Muscle layer of colon (tissue), 2 donors: ENCODE measurements around the gene CD40LG.

ENCODE experiments used
- H3K27ac ChIP-seq: one replicate; pipeline ENCODE4 v1.7.0; 2013; ENCODE audit warnings: low read depth, mild to moderate bottlenecking, low read length, moderate library complexity
- H3K27me3 ChIP-seq, 2 donors: one replicate each; pipeline ENCODE4 v1.7.0; 2013; ENCODE audit warnings: low read length in 2 of 2, mild to moderate bottlenecking in 2 of 2; ENCODE audit not compliant: insufficient read depth in 2 of 2, control insufficient read depth in 1 of 2
- H3K36me3 ChIP-seq: one replicate; pipeline ENCODE4 v1.7.0; 2013; ENCODE audit warnings: mild to moderate bottlenecking, low read length; ENCODE audit not compliant: insufficient read depth
- H3K4me1 ChIP-seq: one replicate; pipeline ENCODE4 v1.7.0; 2013; ENCODE audit warnings: mild to moderate bottlenecking, low read length; ENCODE audit not compliant: insufficient read depth
- H3K4me3 ChIP-seq, 2 donors: one replicate each; pipeline ENCODE4 v1.7.0; 2013; ENCODE audit warnings: low read length in 2 of 2, low read depth in 1 of 2, mild to moderate bottlenecking in 1 of 2, moderate library complexity in 1 of 2
- H3K9ac ChIP-seq: one replicate; pipeline ENCODE4 v1.7.0; 2013; ENCODE audit warnings: low read length
- H3K9me3 ChIP-seq: one replicate; pipeline ENCODE4 v1.7.0; 2013; ENCODE audit warnings: mild to moderate bottlenecking, low read length
- donor health status: abdominal sarcoma.
- donor health status: Adenocarcinoma of cecum.

The CD40LG gene

DNA sequence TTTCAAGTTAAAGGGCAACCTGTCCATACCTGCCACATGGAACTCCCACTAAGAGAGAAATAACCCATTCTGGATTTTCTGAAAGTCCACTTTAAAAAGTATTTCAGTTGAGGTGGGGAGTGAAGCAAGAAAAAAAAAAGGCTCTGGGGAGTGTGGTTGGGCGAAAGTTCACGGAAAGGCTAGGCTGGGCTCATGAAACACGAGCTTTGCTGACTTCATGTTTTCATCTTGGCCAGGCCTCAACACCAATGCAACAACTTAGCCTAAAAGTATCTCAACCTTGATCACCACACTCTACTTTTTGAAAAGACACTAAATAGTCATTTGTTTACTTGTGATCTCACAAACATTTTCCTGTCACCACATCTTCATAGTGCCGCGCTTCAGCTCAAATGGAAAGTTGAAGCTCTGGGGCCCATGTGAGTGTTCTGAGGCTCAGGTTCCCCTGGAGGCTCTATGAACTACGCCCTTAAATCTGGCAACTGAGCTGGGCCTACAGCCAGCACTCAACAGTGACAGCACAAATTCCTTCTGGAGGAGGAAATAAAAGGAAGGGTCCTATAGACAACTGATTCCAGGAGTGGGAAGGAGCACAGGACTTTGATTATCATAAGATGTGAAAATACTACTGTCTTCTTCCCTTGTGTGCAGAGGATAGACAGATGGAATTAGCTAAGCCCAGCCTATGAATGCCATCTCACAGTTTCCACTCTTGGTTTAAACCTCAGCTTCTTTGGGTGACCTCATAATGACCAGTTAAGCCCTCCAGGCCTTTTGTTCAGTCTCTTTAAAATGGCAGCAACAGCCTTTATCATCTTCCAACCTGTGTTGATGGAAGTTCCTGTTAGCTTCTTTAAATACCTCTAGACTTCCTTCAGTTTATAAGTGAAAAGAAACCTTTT is 5.1 kb downstream of the CD40LG start:
- Histone ChIP-seq H3K27ac (no peak overlapping the region), H3K4me3 (no peak overlapping the region), H3K36me3 (no peaks in the 10 kb centered on the region)

DNA sequence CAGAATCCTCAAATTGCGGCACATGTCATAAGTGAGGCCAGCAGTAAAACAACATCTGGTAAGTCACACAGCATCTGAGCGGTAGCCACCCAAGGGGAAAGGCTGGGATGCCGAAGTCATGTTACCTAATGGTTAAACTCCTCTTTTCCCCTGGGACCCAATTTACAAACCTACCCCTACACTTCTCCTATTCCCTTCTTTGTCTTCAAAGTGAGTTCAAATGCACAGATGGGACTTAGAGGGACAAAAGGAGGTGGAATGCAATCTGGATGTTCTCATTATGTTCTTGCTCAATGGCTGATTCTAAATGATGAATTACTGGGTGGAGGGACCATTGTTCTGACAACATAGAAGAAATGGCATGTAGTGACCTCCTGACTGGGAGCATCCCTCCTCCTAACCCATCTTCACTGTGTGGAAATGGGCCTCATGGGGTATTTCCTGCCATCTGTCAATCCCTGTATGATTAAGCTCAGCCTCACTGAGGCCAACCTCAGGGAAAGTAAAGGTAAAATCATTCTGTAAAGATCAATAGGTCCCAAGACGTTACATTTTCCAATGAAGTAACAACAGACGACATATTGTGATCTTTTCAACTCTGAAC is 8.5 kb downstream of the CD40LG start:
- Histone ChIP-seq H3K27me3 (no peaks in the 10 kb centered on the region), H3K9me3 (no peaks in the 10 kb centered on the region), H3K4me3 (no peak overlapping the region), H3K9ac (no peak overlapping the region), H3K4me1 (no peaks in the 10 kb centered on the region), H3K36me3 (no peaks in the 10 kb centered on the region), H3K27ac (no peak overlapping the region)

More for the DNA sequence above, 5.1 kb downstream of the CD40LG start:
- Histone ChIP-seq H3K27me3 (no peaks in the 10 kb centered on the region), H3K9me3 (no peaks in the 10 kb centered on the region), H3K4me1 (no peaks in the 10 kb centered on the region), H3K9ac (no peak overlapping the region)

DNA sequence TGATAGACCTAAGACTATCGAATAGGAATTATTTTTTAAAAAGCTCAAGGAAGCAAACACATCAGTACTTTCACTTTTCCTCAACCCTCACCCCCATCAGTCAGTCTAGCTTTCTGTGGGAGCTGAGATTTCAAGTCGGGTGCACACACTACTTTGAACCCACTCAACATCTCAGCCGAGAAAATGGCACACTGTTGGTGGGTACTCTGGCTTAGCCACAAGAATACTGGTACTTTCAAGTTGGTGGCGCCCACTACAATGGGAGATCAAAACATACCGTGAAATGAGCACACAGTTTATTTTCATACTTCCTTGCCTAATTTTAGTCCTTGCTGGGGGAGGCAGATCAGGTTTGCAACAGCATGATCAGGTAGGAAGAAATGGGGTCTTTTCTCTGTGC is 10.2 kb downstream of the CD40LG start:
- Histone ChIP-seq H3K9ac (no peak overlapping the region), H3K27me3 (no peaks in the 10 kb centered on the region), H3K4me3 (no peak overlapping the region), H3K27ac (no peak overlapping the region), H3K4me1 (no peaks in the 10 kb centered on the region), H3K36me3 (no peaks in the 10 kb centered on the region), H3K9me3 (no peaks in the 10 kb centered on the region)

DNA sequence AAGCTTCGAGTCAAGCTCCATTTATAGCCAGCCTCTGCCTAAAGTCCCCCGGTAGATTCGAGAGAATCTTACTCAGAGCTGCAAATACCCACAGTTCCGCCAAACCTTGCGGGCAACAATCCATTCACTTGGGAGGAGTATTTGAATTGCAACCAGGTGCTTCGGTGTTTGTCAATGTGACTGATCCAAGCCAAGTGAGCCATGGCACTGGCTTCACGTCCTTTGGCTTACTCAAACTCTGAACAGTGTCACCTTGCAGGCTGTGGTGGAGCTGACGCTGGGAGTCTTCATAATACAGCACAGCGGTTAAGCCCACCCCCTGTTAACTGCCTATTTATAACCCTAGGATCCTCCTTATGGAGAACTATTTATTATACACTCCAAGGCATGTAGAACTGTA is 11.2 kb downstream of the CD40LG start:
- H3K4me1 ChIP-seq, result no peaks in the 10 kb centered on the region
- H3K36me3 ChIP-seq, result no peaks in the 10 kb centered on the region
- H3K4me3 ChIP-seq, result no peak overlapping the region
- H3K9me3 ChIP-seq, result no peaks in the 10 kb centered on the region
- H3K27ac ChIP-seq, result no peak overlapping the region
- no peak overlapping the region for H3K9ac ChIP-seq
- H3K27me3 ChIP-seq, result no peaks in the 10 kb centered on the region

DNA sequence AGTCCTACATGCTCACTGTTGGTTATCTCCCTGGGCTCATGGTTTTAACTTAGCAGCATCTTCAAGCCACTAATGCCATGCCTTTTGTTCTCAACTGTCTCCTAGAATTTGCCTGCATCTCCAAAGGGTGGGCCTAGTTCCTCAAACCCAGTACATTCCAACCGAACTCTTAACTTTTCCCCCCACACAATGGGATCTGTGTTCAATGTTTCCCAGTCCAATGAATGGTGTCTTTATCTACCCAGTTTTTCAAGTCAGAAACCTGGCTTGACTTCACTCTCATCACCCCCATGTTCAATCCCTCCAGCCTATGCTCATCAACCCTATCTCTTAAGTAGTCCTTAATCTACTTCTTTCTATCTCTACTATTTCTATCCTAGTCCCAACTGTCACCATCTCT is 12.9 kb downstream of the CD40LG start:
- Histone ChIP-seq H3K9ac (no peak overlapping the region), H3K36me3 (no peaks in the 10 kb centered on the region), H3K9me3 (no peaks in the 10 kb centered on the region), H3K4me1 (no peaks in the 10 kb centered on the region), H3K4me3 (no peak overlapping the region), H3K27ac (no peak overlapping the region), H3K27me3 (no peaks in the 10 kb centered on the region)

GRCh38 chrX:136662104-136662503 is 14.1 kb downstream of the CD40LG start:
- Histone ChIP-seq H3K9ac (no peak overlapping the region), H3K9me3 (no peaks in the 10 kb centered on the region), H3K27ac (no peak overlapping the region), H3K4me3 (no peak overlapping the region), H3K27me3 (no peaks in the 10 kb centered on the region), H3K4me1 (no peaks in the 10 kb centered on the region), H3K36me3 (no peaks in the 10 kb centered on the region)

DNA sequence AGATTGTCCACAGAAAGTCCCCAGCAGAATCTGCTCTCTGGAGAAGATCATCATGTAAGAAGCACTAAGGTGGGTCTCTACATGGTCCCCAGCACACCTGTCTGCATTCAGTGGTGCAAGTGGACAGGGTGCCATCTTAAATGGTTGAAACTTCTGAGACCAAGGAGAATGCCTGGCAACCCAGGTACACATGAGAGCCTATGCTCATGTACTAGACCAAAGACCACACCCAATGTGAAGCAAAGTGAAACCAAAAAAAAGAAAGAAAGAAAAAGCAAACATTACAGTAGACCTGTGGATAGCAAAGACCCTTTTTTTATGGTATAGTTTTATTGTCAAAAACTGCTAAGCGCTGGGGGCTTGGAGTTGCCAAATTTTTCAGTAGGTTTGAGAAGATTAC is 15.0 kb downstream of the CD40LG start:
- H3K27me3 ChIP-seq, result no peaks in the 10 kb centered on the region
- no peak overlapping the region for H3K27ac ChIP-seq
- H3K4me3 ChIP-seq, result no peak overlapping the region
- no peaks in the 10 kb centered on the region for H3K36me3 ChIP-seq
- no peaks in the 10 kb centered on the region for H3K4me1 ChIP-seq
- no peak overlapping the region for H3K9ac ChIP-seq
- H3K9me3 ChIP-seq, result no peaks in the 10 kb centered on the region

GRCh38 chrX:136665258-136665900 is 17.4 kb downstream of the CD40LG start:
- H3K9me3 ChIP-seq, result no peaks in the 10 kb centered on the region
- H3K27ac ChIP-seq, result no peak overlapping the region
- H3K9ac ChIP-seq, result no peak overlapping the region
- no peaks in the 10 kb centered on the region for H3K4me1 ChIP-seq
- no peak overlapping the region for H3K4me3 ChIP-seq
- no peaks in the 10 kb centered on the region for H3K36me3 ChIP-seq
- no peaks in the 10 kb centered on the region for H3K27me3 ChIP-seq

GRCh38 chrX:136666088-136666487 is 18.1 kb downstream of the CD40LG start:
- no peaks in the 10 kb centered on the region for H3K4me1 ChIP-seq
- no peaks in the 10 kb centered on the region for H3K27me3 ChIP-seq
- H3K4me3 ChIP-seq, result no peak overlapping the region
- H3K9ac ChIP-seq, result no peak overlapping the region
- H3K27ac ChIP-seq, result no peak overlapping the region
- no peaks in the 10 kb centered on the region for H3K9me3 ChIP-seq
- H3K36me3 ChIP-seq, result no peaks in the 10 kb centered on the region

- Histone ChIP-seq H3K36me3 (no peaks in the 10 kb centered on the region), H3K27me3 (no peaks in the 10 kb centered on the region), H3K4me1 (no peaks in the 10 kb centered on the region), H3K27ac (no peak overlapping the region), H3K9me3 (no peaks in the 10 kb centered on the region), H3K4me3 (no peak overlapping the region), H3K9ac (no peak overlapping the region)
Observed at GRCh38 chrX:136667446-136668168, 19.6 kb downstream of the CD40LG start.

- no peaks in the 10 kb centered on the region for H3K27me3 ChIP-seq
- no peaks in the 10 kb centered on the region for H3K36me3 ChIP-seq
Observed at GRCh38 chrX:136671006-136671610, 23.1 kb downstream of the CD40LG start.

More at GRCh38 chrX:136671006-136671610, 23.1 kb downstream of the CD40LG start:
- no peak overlapping the region for H3K4me3 ChIP-seq
- no peaks in the 10 kb centered on the region for H3K9me3 ChIP-seq
- H3K4me1 ChIP-seq, result no peaks in the 10 kb centered on the region
- no peak overlapping the region for H3K27ac ChIP-seq
- H3K9ac ChIP-seq, result no peak overlapping the region
